ENCODE results near the gene ZNF814. TPM values are rescaled to one million over a fixed set of nuclear protein-coding genes. Genes with fewer than 3 reads are reported as not detected.

The ZNF814 gene
- total RNA-seq, 1 experiment from 2014 or later, result 8.6 TPM

GRCh38 chr19:57815247-57816075 lies 73.4 kb downstream of the ZNF814 start:
- Histone ChIP-seq H3K27me3 (ENCODE audit: insufficient read depth, low read depth) (no peaks in the 10 kb centered on the region), H4K20me1 (ENCODE audit: insufficient read depth) (no peaks in the 10 kb centered on the region; the same call in 1 of the 2 replicates), H3K9me2 (ENCODE audit: insufficient read depth) (no peaks in the 10 kb centered on the region), H3K36me3 (ENCODE audit: low read depth) (0 out of 2 replicates have a peak, but pooled peaks cover 10% of the 10 kb centered on the region), H3K4me3 (peak overlapping the region; percentile 80; the same call in 1 of the 2 replicates), H3K27ac (no peak overlapping the region), H3K4me1 (replicated peaks; ENCODE audit: insufficient read depth) (peaks cover 24% of the 10 kb centered on the region), H3F3A (ENCODE audit: insufficient read depth, low read depth) (peaks cover 4% of the 10 kb centered on the region; the same call in 1 of the 2 replicates), H3K9me3 (ENCODE audit: insufficient read depth, low read depth) (no peaks in the 10 kb centered on the region), H3K4me2 (peak overlapping the region; percentile 92), H3K79me2 (ENCODE audit: low read depth) (peaks cover 21% of the 10 kb centered on the region), H2AFZ (peak overlapping the region; percentile 71)
- no peak for DNase-seq
- BruUV-seq (replicated peaks), result no TSS peak
- CTCF ChIA-PET, result no interaction called here
- TF ChIP-seq EZH2 (IDR thresholded peaks at IDR 0.05; ENCODE audit: low read depth), result no peak
- TF ChIP-seq CTCF (conservative IDR thresholded peaks at IDR 0.05), result no peak
- POLR2A ChIA-PET (ENCODE audit: unreplicated experiment), result interaction anchor here (0.5 to 1.2 kb wide), 6 partner anchors 11 to 500 kb away, joined by 3 to 28 read pairs (median 4); partner anchors contain the start of genes ZNF530 and ZNF548
- intact Hi-C loops (cut with micrococcal nuclease; ENCODE audit: unreplicated experiment), result loop anchor here (2.0 to 5.0 kb wide), 2 partner anchors 69 to 133 kb away; partner anchors contain the start of genes ZNF551 and ZNF776

- Histone ChIP-seq H3F3A (ENCODE audit: insufficient read depth, low read depth) (peaks cover 4% of the 10 kb centered on the region; the same call in 1 of the 2 replicates), H4K20me1 (ENCODE audit: insufficient read depth) (no peaks in the 10 kb centered on the region; the same call in 1 of the 2 replicates), H3K9me3 (ENCODE audit: insufficient read depth, low read depth) (no peaks in the 10 kb centered on the region), H3K36me3 (ENCODE audit: low read depth) (peaks cover 18% of the 10 kb centered on the region; the same call in 1 of the 2 replicates), H3K4me1 (replicated peaks; ENCODE audit: insufficient read depth) (peaks cover 21% of the 10 kb centered on the region), H3K27me3 (ENCODE audit: insufficient read depth, low read depth) (no peaks in the 10 kb centered on the region), H3K27ac (peak within 1 kb of the TSS; percentile 42), H3K4me2 (peak within 1 kb of the TSS; percentile 92), H3K79me2 (ENCODE audit: low read depth) (peaks cover 13% of the 10 kb centered on the region), H3K4me3 (peak within 1 kb of the TSS; percentile 80), H3K9me2 (ENCODE audit: insufficient read depth) (no peaks in the 10 kb centered on the region), H2AFZ (peak within 1 kb of the TSS; percentile 89)
- TF ChIP-seq EZH2 (IDR thresholded peaks at IDR 0.05; ENCODE audit: low read depth) (no peak), CTCF (conservative IDR thresholded peaks at IDR 0.05) (no peak)
- CTCF ChIA-PET, result no interaction called here
- intact Hi-C loops (cut with micrococcal nuclease; ENCODE audit: unreplicated experiment), result loop anchor here (1.0 to 5.0 kb wide), 4 partner anchors 10 to 132 kb away; partner anchors contain the start of genes ZNF551 and ZNF776
- POLR2A ChIA-PET (ENCODE audit: unreplicated experiment), result interaction anchor here (0.5 to 1.2 kb wide), 6 partner anchors 10 to 499 kb away, joined by 3 to 28 read pairs (median 4); partner anchors contain the start of genes ZNF530 and ZNF548
- TSS peak; percentile 39 for BruUV-seq (replicated peaks)
- peak; percentile 84 to 93 for DNase-seq
Measured at GRCh38 chr19:57814505-57815246, 74.2 kb downstream of the ZNF814 start, which contains the start of gene ZNF552. ZNF552 (minus strand) TSS chr19:57814913; CDS start chr19:57814743, 170 bp downstream.

Data from PC-9 (cell line).